Measurements from ENCODE around the gene NPAS3.

The NPAS3 gene

DNA sequence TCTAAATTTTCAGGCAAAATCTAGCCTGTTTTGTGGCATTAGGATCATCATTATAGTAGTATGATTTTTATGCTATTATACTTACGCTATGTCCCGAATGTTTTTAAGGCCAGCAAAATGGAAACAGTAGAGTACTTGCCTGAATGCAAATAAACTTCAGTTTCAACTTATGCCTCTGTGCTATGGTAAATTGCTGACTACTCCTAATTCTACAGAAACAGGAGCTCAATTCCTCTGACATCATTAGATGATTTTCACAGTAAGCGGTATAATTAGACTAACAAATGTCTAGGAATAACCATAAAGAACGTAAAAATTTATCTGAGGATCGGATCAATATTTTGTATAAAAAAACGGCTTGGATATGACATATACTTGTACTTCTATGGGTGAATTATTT is 742.2 kb downstream of the NPAS3 start:
- H3K4me3 ChIP-seq (replicated peaks; ENCODE audit: insufficient read depth, low read length), result no peak overlapping the region
- H3K27me3 ChIP-seq (ENCODE audit: insufficient read depth, poor library complexity, severe bottlenecking), result peaks cover 3% of the 10 kb centered on the region
- H3K27ac ChIP-seq (replicated peaks), result no peak overlapping the region
- no peak for TF ChIP-seq REST (IDR thresholded peaks at IDR 0.05; ENCODE audit: insufficient replicate concordance, low read depth)
- TF ChIP-seq POLR2AphosphoS5 (IDR thresholded peaks at IDR 0.05; ENCODE audit: low read depth), result no peak
- no peak for TF ChIP-seq SPI1 (IDR thresholded peaks at IDR 0.05; ENCODE audit: borderline replicate concordance, low read depth)
- DNase-seq (ENCODE audit: low read depth in 1 of 2, low spot score in 1 of 2), result no peak

GRCh38 chr14:33682760-33683159 is 744.1 kb downstream of the NPAS3 start:
- no peak overlapping the region for H3K4me3 ChIP-seq (replicated peaks; ENCODE audit: insufficient read depth, low read length)
- TF ChIP-seq SPI1 (IDR thresholded peaks at IDR 0.05; ENCODE audit: borderline replicate concordance, low read depth) (no peak), POLR2AphosphoS5 (IDR thresholded peaks at IDR 0.05; ENCODE audit: low read depth) (no peak), REST (IDR thresholded peaks at IDR 0.05; ENCODE audit: insufficient replicate concordance, low read depth) (no peak), GABPA (IDR thresholded peaks at IDR 0.05; ENCODE audit: low read depth) (no peak)
- TF ChIP-seq, protein P1, sequence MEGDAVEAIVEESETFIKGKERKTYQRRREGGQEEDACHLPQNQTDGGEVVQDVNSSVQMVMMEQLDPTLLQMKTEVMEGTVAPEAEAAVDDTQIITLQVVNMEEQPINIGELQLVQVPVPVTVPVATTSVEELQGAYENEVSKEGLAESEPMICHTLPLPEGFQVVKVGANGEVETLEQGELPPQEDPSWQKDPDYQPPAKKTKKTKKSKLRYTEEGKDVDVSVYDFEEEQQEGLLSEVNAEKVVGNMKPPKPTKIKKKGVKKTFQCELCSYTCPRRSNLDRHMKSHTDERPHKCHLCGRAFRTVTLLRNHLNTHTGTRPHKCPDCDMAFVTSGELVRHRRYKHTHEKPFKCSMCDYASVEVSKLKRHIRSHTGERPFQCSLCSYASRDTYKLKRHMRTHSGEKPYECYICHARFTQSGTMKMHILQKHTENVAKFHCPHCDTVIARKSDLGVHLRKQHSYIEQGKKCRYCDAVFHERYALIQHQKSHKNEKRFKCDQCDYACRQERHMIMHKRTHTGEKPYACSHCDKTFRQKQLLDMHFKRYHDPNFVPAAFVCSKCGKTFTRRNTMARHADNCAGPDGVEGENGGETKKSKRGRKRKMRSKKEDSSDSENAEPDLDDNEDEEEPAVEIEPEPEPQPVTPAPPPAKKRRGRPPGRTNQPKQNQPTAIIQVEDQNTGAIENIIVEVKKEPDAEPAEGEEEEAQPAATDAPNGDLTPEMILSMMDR (IDR thresholded peaks at IDR 0.05; ENCODE audit: insufficient read depth, low read length), result no peak
- peaks cover 3% of the 10 kb centered on the region for H3K27me3 ChIP-seq (ENCODE audit: insufficient read depth, poor library complexity, severe bottlenecking)
- DNase-seq (ENCODE audit: low read depth in 1 of 2, low spot score in 1 of 2), result no peak
- H3K27ac ChIP-seq (replicated peaks), result no peak overlapping the region

- DNase-seq (ENCODE audit: low read depth in 1 of 2, low spot score in 1 of 2), result no peak
- TF ChIP-seq SPI1 (IDR thresholded peaks at IDR 0.05; ENCODE audit: borderline replicate concordance, low read depth) (no peak), GABPA (IDR thresholded peaks at IDR 0.05; ENCODE audit: low read depth) (no peak), POLR2AphosphoS5 (IDR thresholded peaks at IDR 0.05; ENCODE audit: low read depth) (no peak), REST (IDR thresholded peaks at IDR 0.05; ENCODE audit: insufficient replicate concordance, low read depth) (no peak)
- TF ChIP-seq, protein P1 (IDR thresholded peaks at IDR 0.05; ENCODE audit: insufficient read depth, low read length), result no peak
- Histone ChIP-seq H3K4me3 (replicated peaks; ENCODE audit: insufficient read depth, low read length) (no peak overlapping the region), H3K27ac (replicated peaks) (no peak overlapping the region), H3K27me3 (ENCODE audit: insufficient read depth, poor library complexity, severe bottlenecking) (peaks cover 3% of the 10 kb centered on the region)
These were observed 746.3 kb downstream of the NPAS3 start for GRCh38 chr14:33685026-33685425.

All from HL-60 (cell line).